ENCODE data around the gene KRTAP21-1. TPM values are rescaled to one million over a fixed set of nuclear protein-coding genes. Genes with fewer than 3 reads are reported as not detected.

The KRTAP21-1 gene
- total and polyA plus RNA-seq, 4 donors = not detected

DNA sequence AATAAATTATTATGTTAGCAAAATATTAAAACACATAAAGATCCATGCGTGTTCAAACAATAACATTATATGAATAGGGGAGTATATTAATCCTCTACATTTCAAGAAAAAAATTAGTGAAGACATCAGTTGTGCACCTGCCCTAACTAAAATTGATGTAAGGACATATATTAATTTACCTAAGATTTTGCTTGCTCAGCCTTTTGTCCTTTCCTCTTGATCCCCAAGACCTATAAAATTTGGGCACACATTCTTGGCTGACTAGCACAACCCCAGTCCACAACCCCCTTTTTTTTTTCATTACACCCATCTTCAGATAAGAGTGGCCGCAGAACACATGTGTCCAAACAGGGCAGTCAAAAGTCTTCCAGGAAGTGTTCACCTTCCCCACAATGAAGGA, 14.8 kb downstream of the KRTAP21-1 start:
- Histone ChIP-seq H3K9ac (ENCODE audit: insufficient read depth in 1 of 2, low read length in 2 of 2) (no peak overlapping the region), H3K27ac (ENCODE audit: low read depth in 1 of 2, low read length in 1 of 2) (no peak overlapping the region), H3K27me3 (ENCODE audit: control insufficient read depth in 3 of 3, insufficient read depth in 3 of 3, low read length in 2 of 3) (no peaks in the 10 kb centered on the region), H3K9me3 (ENCODE audit: control insufficient read depth in 4 of 4, insufficient read depth in 3 of 4, low read length in 3 of 4) (peaks cover 0 to 5% (median 0%) of the 10 kb centered on the region in 4 donors), H3K4me1 (ENCODE audit: control insufficient read depth in 5 of 5, insufficient read depth in 5 of 5, low read length in 5 of 5) (no peaks in the 10 kb centered on the region), H3K36me3 (ENCODE audit: control insufficient read depth in 4 of 4, insufficient read depth in 4 of 4, low read length in 4 of 4) (no peaks in the 10 kb centered on the region), H3K4me3 (no peak overlapping the region)
- DNase-seq (no peak), ATAC-seq (ENCODE audit: insufficient read depth, low FRiP score) (no peak)
- 88 to 89% methylated on average over 2 of the region's 2 CpGs for WGBS, 2 donors
- TF ChIP-seq, protein P1, sequence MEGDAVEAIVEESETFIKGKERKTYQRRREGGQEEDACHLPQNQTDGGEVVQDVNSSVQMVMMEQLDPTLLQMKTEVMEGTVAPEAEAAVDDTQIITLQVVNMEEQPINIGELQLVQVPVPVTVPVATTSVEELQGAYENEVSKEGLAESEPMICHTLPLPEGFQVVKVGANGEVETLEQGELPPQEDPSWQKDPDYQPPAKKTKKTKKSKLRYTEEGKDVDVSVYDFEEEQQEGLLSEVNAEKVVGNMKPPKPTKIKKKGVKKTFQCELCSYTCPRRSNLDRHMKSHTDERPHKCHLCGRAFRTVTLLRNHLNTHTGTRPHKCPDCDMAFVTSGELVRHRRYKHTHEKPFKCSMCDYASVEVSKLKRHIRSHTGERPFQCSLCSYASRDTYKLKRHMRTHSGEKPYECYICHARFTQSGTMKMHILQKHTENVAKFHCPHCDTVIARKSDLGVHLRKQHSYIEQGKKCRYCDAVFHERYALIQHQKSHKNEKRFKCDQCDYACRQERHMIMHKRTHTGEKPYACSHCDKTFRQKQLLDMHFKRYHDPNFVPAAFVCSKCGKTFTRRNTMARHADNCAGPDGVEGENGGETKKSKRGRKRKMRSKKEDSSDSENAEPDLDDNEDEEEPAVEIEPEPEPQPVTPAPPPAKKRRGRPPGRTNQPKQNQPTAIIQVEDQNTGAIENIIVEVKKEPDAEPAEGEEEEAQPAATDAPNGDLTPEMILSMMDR (IDR thresholded peaks at IDR 0.05; ENCODE audit: control extremely low read depth, extremely low read depth) = no peak

DNA sequence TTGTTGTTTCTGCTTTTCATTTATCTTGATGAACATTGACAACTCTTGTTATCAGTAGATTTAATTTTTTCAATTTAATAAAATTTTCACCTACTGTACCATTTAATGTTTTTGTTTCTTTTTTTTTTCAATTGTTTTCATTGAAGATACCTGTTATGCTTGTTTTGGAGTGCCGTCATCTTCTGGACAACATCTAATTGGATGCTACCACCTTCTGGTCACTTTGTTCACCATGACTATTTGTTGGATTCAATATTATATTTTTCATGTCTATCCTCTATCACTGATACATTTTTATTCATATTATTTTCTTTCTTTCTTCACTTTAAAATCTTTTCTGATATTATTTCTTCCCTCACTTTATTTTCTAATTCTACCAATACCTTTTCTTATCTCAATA, 22.2 kb downstream of the KRTAP21-1 start:
- no peak overlapping the region for H3K9ac ChIP-seq (ENCODE audit: insufficient read depth in 1 of 2, low read length in 2 of 2)
- no peaks in the 10 kb centered on the region for H3K4me1 ChIP-seq (ENCODE audit: control insufficient read depth in 5 of 5, insufficient read depth in 5 of 5, low read length in 5 of 5)
- no peak overlapping the region for H3K27ac ChIP-seq (ENCODE audit: low read depth in 1 of 2, low read length in 1 of 2)
- TF ChIP-seq, protein P1 (IDR thresholded peaks at IDR 0.05; ENCODE audit: control extremely low read depth, extremely low read depth) = no peak
- no peaks in the 10 kb centered on the region for H3K36me3 ChIP-seq (ENCODE audit: control insufficient read depth in 4 of 4, insufficient read depth in 4 of 4, low read length in 4 of 4)
- no peaks in the 10 kb centered on the region for H3K27me3 ChIP-seq (ENCODE audit: control insufficient read depth in 3 of 3, insufficient read depth in 3 of 3, low read length in 2 of 3)
- no peak overlapping the region for H3K4me3 ChIP-seq
- DNase-seq = no peak
- no peak for ATAC-seq (ENCODE audit: insufficient read depth, low FRiP score)
- H3K9me3 ChIP-seq (ENCODE audit: control insufficient read depth in 4 of 4, insufficient read depth in 3 of 4, low read length in 3 of 4) = no peaks in the 10 kb centered on the region
- WGBS, 2 donors = 55 to 79% methylated on average over 1 of the region's 1 CpG

DNA sequence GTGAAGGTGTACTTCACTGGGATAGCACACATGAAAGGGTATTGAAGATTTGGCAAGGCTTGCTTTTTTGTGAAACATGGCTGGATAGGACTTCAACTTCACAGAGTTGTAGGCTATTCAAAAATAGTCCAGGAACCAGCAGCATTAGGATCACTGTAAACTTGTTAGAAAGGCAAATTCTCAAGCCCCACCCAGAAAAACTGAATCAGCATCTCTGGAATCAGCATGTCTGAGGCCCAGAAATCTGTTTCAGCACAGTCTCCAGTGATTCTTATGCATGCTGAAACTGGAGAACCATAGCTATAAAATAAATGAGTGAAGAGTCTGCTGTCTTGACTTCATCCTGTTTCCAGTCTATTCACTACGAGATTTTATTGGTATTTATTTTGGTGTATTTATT, 28.5 kb downstream of the KRTAP21-1 start:
- WGBS, 2 donors = 63 to 81% methylated on average over 1 of the region's 1 CpG
- ATAC-seq (ENCODE audit: insufficient read depth, low FRiP score) (no peak), DNase-seq (no peak)

DNA sequence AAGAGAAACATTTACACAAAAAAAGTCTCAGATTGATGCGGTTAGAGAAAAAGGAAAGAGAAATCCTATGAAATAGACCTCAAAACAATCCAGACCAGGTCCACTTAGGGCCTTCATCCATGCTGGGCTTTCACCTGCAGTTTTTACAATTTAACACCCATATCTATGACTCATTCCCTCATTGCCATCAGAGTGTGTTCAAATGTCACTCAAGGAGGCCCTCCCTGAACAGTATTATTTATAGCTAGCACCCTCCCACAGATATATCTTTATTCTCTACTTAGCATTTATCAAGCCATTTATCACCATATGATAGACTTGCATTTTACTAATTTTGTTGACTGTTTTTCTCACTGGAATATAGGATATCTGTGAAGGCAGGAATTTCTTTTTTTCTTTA, 35.8 kb downstream of the KRTAP21-1 start:
- Histone ChIP-seq H3K9me3 (ENCODE audit: control insufficient read depth in 4 of 4, insufficient read depth in 3 of 4, low read length in 3 of 4) (no peaks in the 10 kb centered on the region), H3K4me1 (ENCODE audit: control insufficient read depth in 5 of 5, insufficient read depth in 5 of 5, low read length in 5 of 5) (no peaks in the 10 kb centered on the region), H3K9ac (ENCODE audit: insufficient read depth in 1 of 2, low read length in 2 of 2) (no peak overlapping the region), H3K27me3 (ENCODE audit: control insufficient read depth in 3 of 3, insufficient read depth in 3 of 3, low read length in 2 of 3) (no peaks in the 10 kb centered on the region), H3K4me3 (no peak overlapping the region), H3K36me3 (ENCODE audit: control insufficient read depth in 4 of 4, insufficient read depth in 4 of 4, low read length in 4 of 4) (no peaks in the 10 kb centered on the region), H3K27ac (ENCODE audit: low read depth in 1 of 2, low read length in 1 of 2) (no peak overlapping the region)
- DNase-seq (no peak), ATAC-seq (ENCODE audit: insufficient read depth, low FRiP score) (no peak)
- WGBS, 2 donors = 93 to 100% methylated on average over 1 of the region's 1 CpG
- TF ChIP-seq, protein P1 (IDR thresholded peaks at IDR 0.05; ENCODE audit: control extremely low read depth, extremely low read depth) = no peak

More for the DNA sequence above, 28.5 kb downstream of the KRTAP21-1 start:
- Histone ChIP-seq H3K27ac (ENCODE audit: low read depth in 1 of 2, low read length in 1 of 2) (no peak overlapping the region), H3K4me1 (ENCODE audit: control insufficient read depth in 5 of 5, insufficient read depth in 5 of 5, low read length in 5 of 5) (no peaks in the 10 kb centered on the region), H3K9ac (ENCODE audit: insufficient read depth in 1 of 2, low read length in 2 of 2) (no peak overlapping the region), H3K9me3 (ENCODE audit: control insufficient read depth in 4 of 4, insufficient read depth in 3 of 4, low read length in 3 of 4) (no peaks in the 10 kb centered on the region), H3K27me3 (ENCODE audit: control insufficient read depth in 3 of 3, insufficient read depth in 3 of 3, low read length in 2 of 3) (no peaks in the 10 kb centered on the region), H3K36me3 (ENCODE audit: control insufficient read depth in 4 of 4, insufficient read depth in 4 of 4, low read length in 4 of 4) (no peaks in the 10 kb centered on the region), H3K4me3 (no peak overlapping the region)
- TF ChIP-seq, protein P1 (IDR thresholded peaks at IDR 0.05; ENCODE audit: control extremely low read depth, extremely low read depth) = no peak
